Measurements from ENCODE around the gene SNRNP25.

Gene SNRNP25

DNA sequence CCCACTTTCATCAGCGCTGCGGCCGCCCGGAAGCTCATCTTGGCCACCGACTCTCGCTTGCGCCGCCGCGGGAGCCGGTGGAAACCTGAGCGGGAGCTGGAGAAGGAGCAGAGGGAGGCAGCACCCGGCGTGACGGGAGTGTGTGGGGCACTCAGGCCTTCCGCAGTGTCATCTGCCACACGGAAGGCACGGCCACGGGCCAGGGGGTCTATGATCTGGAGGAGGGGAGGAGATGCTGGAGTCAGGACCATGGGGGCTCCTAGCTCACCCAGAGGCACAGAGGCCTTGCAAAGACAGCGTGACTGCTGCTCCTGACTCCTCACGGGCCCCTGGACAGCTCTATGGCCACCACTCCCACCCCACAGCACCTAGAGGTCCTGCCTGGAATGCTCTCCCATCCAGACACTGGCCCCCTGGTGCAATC, 9.4 kb downstream of the SNRNP25 start:
- DNase-seq (ENCODE audit: low read depth in 1 of 2, low spot score in 1 of 2): no peak

DNA sequence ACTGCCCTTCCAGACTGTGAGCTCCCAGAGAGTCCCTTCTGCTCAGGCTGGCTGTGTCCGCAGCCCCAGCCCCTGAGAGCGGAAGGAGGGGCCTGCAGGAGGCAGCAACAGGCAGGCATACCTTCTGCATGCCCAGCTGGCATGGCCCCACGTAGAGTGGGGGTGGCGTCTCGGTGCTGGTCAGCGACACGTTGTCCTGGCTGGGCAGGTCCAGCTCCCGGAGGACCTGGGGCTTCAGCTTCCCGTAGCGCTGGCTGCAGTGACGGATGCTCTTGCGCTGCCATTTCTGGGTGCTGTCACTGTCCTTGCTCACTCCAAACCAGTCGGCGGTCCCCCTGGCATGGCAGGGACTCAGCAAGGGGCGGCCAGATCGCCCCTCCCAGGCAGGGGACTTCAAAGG, 9.8 kb downstream of the SNRNP25 start:
- no peak for DNase-seq (ENCODE audit: low read depth in 1 of 2, low spot score in 1 of 2)

DNA sequence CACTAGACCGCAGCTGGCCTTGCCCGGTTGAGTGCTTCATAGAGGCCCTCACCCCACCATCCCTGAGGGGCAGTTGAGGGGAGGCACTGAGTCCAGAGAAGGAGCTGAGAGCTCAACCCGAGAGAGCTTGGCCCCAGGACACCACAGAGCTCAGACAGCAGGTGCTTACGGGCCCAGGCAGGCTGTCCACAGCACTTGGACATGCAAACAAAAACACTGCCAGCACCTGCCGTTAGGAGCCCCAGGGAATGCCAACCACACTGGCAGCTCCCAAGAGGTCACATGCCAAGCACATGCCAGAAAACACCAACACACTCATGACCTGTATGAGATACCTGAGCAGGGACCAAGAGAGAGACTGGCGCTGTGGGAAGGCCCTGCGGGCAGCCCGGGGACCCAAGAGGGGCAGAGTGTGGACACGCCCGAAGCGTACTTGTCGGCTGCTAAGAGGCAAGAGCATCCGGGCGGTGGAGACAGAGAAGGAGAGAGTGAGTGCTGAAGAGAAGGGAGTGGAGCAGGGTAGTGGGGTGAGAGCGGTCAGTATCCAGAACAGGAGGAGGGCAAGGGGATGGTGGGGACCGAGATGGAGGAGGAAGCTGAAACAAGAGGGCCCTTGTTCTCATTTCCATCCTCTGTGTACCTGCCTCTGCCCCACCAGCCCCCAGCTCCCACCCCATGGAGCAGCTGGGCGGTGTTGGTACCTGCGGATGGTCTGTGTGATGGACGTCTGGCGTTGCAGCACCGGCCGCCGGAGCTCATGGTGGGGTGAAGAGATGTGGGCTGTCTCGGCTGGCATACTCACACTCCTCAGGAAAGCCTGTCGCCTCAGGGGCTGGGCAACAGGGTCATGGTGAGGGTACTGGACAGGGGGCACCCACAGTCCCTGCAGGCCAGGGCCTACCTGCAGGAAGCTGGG, 10.6 kb downstream of the SNRNP25 start:
- DNase-seq (ENCODE audit: low read depth in 1 of 2, low spot score in 1 of 2): no peak

DNA sequence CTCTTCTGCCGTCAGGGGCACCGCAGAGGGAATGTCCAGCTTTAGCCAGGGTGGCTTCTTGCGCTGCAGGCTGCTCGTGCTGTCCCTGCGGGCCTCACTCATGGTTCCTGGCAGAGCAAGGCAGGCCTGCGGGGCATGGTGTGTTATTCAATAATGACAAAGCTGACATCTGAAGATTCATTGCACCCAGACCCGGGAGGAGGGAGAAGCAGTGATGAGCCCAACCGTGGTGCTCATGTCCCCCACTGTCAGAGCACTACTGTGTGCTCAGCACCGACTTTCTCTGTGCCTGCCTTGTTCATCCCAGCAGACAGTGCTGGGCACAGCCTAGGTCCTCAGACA, 11.3 kb downstream of the SNRNP25 start:
- no peak for DNase-seq (ENCODE audit: low read depth in 1 of 2, low spot score in 1 of 2)

DNA sequence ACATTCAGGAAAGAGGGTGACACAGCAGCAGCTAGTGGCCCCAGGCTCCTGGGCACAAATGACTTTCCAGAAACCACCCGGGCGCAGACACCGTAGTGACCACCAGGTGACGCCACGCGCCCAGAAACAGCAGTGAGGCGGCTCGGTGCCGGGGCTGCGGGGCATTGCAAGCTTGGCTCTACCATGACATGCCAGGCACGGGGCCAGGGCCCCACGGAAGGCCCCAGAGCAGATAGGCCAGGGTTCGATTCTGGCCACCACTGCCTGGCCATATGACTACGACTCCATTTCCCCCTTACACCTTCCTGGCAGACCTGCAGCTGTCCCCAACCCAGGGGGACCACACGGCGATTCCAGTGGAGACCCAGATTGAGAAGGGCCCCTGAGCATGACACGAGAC, 12.1 kb downstream of the SNRNP25 start:
- peak; percentile 67 to 81 for DNase-seq (ENCODE audit: low read depth in 1 of 2, low spot score in 1 of 2)

DNA sequence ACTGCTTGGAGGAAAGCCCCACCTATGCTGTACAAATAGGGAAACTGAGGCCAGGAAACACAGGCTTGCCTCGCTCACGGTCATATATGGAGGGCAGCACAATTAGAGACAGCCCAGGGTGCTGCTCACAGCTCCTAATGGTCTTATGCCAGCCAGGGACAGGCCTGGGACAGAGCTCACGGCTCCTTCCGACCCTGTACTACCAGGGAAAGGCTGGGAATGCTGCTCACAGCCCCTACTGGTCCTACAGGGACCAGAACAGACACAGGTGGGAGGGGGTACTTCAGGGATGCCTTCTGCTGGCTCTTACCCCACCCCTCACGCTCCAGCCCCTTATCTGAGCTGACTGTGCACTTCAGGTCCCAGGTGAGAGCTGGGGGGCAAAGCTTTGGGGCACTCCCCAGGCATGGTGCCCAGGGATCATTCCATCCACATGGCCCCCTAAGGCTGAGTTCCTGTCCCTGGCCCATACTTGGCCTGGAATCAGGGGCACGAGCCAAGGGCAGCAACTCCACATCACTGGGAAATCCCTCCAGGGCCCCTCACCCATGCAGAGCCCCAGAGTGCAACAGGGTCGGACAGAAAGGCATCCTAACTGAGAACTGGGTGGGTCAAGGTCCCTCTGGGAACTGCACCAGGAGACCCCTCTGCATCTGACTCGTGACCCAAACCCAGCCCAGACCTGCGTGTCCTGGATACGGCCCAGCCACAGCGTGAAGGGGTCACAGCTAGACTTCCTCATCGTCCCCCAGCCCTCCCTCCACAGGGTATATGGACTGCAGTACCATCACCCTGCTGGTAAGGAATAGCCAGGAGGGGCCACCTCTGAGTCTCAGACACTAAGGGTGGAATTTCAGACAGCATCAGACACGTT, 12.9 kb downstream of the SNRNP25 start:
- DNase-seq (ENCODE audit: low read depth in 1 of 2, low spot score in 1 of 2): no peak

DNA sequence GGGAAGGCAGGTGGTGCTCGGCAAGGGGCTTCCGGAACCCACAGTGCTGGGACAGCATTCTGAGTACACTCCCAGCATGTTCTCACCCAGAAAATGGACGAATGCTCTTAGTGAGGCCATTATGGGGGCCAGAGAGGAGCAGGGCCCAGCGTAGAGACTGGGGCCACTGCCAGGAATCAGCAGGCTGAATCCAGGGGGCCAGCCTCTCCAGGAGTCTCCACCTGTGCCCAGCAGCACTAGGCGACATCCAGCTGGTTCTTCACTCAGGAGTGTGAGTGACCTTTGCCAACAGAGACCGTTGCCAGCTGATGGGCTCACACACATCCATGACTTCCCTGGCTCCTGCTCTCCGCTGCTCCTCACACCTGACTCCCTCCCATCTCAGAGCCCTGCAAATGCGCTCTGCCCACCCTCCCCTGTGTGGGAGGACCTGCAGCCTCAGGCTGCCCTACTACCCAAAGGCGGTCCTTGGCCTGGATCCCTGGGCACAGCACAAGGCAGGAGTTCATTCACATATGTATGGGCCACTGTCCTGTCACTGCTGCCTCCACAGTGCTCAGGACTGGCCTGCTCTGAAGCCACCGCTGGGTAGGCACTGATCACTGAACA, 13.7 kb downstream of the SNRNP25 start:
- no peak for DNase-seq (ENCODE audit: low read depth in 1 of 2, low spot score in 1 of 2)

DNA sequence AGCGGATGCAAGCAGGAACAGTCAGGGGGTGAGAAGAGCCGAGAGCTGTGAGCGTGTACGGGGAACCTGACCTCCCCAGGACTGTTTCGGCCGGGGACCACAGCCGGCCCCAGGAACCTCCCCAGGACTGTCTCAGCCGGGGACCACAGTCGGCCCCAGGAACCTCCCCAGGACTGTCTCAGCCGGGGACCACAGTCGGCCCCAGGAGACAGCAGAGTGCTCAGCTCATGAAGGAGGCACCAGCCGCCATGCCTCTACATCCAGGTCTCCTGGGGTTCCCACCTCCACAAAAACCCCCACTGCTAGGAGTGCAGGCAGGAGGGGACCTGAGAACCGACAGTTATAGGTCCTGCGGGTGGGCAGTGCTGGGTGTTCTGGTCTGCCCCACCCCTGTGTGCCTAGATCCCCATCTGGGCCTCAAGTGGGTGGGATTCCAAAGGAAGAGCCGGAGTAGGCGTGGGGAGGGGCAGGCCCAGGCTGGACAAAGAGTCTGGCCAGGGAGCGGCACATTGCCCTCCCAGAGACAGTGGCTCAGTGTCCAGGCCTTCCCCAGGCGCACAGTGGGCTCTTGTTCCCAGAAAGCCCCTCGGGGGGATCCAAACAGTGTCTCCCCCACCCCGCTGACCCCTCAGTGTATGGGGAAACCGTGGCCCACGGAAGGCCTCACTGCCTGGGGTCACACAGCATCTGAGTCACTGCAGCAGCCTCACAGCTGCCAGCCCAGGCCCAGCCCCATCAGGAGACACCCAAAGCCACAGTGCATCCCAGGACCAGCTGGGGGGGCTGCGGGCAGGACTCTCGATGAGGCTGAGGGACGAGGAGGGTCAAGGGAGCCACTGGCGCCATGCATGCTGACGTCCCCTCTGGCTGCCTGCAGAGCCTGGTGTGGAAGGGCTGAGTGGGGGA, 14.5 kb downstream of the SNRNP25 start:
- DNase-seq (ENCODE audit: low read depth in 1 of 2, low spot score in 1 of 2): no peak

DNA sequence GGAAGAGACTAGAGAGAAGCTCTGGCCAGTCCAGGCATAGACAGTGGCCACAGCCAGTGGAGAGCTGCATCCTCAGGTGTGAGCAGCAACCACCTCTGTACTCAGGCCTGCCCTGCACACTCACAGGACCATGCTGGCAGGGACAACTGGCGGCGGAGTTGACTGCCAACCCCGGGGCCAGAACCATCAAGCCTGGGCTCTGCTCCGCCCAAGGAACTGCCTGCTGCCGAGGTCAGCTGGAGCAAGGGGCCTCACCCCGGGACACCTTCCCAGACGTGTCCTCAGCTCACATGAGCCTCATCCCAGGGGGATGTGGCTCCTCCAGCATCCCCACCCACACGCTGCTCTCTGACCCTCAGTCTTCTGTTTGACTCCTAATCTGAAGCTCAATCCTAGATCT, 15.6 kb downstream of the SNRNP25 start:
- no peak for DNase-seq (ENCODE audit: low read depth in 1 of 2, low spot score in 1 of 2)

DNA sequence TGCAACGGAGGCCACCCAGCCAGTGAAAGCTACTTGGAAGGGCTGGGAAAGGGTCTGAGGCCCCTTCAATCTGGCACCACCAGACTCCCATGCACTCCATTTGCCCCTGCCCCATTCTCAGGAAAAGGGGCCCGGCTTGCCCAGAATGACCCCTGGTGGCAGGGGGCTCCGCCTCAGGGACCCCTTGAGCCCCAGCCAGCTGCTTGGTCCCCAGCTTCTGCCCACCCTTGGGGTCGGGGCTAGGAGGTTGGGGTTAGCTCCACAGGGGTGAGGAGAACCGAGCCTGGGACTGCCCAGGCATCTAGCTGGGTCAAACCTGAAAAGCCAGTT, 17.5 kb downstream of the SNRNP25 start:
- no peak for DNase-seq (ENCODE audit: low read depth in 1 of 2, low spot score in 1 of 2)

DNA sequence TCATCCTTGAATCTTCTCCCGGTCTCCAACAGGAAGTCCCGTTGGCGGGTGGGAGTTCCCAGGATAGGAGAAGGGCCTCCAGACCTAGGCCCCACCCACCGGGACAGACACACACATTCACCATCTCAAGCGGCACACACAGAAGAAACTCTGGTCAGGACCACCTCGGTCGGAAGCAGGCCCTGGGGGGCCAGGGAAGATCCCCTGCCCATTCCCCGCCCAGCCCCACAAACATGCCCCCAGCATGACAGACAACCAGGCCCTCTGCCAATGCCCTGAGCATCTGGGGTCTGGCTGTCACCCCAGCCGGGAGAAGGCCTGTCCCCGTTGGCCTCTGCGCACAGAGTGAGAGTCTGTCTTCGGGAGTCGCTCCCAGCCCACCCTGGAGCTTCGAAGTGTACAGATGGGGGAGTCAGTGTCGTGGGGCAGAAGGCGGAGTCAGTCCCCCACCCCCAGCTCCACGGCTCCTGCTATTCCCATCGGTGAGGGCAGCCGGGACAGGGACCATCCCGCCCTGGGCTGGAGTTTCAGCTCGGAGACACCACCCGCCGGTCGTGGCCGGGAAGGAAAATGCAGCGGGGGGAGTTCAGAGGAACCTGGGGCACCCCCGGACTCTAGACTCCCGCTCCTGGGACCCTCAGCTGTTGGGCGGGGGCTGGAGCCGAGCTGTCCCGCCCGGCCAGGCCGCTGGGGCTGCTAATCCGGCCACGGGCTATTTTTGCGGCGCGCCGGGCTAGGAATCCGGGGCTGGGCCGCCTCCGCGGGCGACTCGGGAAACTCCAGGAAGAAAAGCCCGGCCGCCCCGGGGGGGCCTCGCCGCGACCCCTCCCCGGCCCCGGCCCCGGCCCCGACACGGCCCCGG, 18.1 kb downstream of the SNRNP25 start:
- DNase-seq (ENCODE audit: low read depth in 1 of 2, low spot score in 1 of 2): no peak

DNA sequence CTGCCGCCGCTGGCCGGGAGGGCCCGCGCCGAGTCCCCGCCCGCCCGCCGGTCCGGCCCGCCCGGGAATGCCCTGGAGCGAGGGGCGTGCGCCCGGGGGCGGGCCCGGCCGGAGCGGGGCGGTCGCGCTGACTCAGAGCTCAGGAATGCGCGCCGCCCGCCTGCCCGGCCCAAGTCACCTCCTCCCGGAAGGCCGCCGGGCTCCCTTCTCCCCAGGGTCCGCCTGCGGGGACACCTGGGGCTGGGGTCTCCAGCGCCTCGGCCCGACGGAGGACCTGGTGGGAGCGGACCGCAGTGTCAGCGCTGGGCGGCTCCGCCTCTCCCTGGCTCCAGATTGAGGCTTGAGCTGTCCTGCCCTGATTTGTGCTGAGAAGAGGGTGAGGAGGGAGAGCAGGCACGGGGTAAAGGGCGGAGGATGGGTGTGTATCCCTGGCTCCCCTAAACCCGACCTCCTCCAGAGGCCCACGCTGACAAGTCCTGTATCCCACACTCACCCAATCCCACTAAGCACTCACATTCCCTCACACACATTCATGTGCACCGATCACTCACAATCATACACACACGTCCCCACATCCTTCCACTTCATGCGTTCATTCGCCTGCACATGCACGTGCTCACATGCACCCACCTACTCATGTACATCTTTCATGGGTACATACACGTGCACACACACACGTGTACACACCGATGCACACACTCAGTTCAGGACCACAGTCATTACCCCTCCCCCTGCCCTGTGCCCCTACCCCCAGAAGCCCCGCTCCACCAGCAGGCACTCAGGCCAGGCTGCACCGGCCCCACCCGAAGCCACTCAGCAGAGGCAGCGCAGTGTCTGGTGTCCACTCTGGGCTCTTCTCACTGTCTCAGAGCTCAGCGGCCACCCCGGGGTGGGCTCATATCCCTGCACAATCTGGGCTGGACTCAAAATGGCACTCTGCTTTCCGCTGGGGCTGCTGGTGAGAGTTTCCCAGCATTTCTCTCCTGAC, 19.2 kb downstream of the SNRNP25 start, which contains the start of gene RHBDF1:
Gene RHBDF1 (minus strand): TSS at position 71 of the 988 bp plus-strand sequence. CDS start 7,616 bp downstream, outside the sequence.
- DNase-seq (ENCODE audit: low read depth in 1 of 2, low spot score in 1 of 2): no peak

DNA sequence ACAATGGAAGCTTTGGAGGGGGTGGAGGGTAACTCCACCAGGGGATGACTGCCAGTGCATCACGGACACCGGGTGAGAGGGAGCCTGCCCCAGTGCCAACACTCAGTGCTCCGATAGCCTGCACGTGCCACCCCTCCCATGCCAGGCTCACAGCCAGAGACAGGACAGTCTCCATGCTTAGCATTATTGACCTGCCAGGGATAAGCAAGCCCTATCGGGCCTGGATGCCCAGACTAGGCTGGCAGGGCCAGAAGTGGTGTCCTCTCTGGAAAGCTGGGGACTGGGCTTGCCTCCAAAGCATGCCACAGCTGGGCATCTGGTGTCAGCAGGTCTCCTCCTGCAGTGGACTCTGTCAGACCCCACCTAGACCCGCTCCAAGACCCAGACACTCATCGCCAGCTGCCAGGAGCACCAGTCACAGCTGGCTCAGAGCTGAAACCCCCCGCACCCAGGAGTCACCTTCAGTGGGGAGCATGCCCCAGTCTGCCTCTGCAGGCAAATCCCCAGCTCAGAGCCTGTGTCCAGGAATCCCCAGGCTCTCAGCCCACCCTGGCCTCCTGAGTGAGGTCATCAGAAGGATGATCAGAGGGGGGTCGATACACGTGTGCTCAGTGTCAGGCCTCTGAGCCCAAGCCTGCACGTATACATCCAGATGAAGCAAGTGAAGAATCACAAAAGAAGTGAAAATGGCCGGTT, 20.6 kb downstream of the SNRNP25 start:
- no peak for DNase-seq (ENCODE audit: low read depth in 1 of 2, low spot score in 1 of 2)

DNA sequence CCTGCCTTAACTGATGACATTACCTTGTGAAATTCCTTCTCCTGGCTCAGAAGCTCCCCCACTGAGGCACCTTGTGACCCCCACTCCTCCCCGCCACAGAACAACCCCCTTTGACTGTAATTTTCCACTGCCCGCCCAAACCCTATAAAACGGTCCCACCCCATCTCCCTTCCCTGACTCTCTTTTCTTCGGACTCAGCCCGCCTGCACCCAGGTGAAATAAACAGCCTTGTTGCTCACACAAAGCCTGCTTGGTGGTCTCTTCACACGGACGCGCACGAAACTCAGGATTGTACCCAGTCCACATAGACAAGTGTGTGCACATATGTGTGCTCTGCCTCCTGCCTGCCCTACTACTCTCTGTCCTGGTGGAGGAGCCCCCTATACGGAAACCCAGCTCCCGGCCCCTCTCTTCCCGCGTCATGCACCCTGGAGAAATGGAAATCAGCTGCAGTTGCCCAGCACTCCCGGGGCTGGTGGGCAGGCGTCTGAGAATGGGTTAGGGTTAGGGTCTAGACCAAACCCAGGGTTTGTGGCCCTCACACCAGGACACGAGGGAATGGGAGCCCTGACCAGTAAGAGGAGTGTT, 21.2 kb downstream of the SNRNP25 start:
- DNase-seq (ENCODE audit: low read depth in 1 of 2, low spot score in 1 of 2): no peak

DNA sequence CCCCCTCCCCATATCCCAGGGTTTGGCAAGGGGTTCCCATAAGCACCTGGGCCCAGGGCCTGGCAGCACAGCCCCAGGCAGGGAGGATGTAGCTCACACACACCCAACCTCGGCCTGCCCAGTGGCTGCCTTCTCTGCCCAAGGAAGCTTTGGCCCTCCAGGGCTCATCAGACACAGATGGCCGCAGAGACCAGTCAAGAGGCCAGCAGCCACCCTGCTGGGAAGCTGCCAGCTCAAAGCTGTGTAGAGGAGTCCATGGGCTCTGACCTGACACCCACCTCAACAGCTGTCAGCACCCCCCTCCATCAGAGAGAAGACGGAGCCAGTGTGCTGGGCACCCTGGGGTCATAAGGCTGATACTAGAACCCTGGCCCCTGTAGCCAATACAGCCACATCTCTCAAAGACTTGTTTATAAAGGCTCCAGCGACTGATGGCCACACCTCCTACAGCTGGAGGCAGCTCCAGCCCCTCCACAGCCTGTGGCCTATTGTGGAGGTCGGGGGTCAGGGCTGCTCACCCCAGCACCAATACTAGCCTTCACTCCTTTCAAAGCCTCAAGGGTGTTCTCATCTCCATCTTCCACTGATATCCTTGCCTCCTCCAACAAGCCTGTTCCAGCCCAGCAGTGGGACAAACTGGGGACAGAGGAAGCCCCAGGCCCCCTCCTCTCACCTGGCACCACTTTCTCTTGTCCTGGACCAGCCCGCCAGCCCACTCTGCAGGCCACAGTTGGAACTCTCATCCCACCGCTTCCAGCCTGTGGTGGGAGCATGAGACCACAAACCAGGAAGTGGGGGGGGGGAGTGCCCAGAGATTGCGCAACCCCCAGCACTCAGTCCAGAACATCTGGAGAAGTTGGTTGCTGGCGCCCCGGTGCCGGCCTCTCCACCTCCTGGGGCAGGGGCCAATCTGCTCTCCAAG, 22.2 kb downstream of the SNRNP25 start:
- DNase-seq (ENCODE audit: low read depth in 1 of 2, low spot score in 1 of 2): no peak

DNA sequence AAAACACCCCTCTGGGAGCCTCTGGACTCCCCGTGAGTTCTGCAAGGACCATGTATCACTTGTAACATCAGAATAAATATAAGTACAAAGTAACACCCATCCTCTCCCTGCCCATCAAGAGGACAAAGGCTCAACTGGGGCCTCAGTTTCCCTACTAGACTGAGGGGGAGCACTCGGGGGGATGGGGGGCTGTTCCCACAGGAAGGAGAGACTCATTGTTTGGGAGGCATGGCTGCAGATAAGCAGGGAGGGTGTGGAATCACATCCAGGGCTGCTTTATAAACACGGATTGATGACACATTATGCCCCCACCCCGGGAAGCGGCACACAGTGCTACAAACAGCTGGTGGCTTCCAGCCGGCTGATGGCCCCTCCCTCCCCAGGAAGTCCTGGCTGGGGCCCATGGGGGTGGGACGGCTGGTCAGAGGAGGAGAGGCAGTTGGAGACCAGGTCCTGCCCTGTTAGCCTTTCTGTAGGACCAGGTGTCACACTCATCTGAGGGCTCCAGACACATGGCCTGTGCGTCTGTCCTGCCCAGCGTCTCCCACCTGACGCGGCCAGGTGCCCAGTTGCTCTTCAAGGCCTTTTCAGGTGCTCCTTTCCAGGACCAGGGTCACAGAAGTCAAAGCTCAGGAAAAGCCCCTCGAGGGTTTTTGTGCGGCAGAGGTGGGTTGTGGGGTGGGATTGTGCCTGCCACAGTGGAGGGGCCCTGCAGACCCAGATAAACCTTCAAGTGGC, 23.1 kb downstream of the SNRNP25 start:
- DNase-seq (ENCODE audit: low read depth in 1 of 2, low spot score in 1 of 2): no peak

Data from stimulated activated CD4-positive, alpha-beta T cell treated with anti-CD3 and anti-CD28 coated beads, Interleukin-15, amount 100 ng/mL, for 1 hour (primary cell).